ENCODE measurements around the gene CCDC194.

CCDC194 gene

DNA sequence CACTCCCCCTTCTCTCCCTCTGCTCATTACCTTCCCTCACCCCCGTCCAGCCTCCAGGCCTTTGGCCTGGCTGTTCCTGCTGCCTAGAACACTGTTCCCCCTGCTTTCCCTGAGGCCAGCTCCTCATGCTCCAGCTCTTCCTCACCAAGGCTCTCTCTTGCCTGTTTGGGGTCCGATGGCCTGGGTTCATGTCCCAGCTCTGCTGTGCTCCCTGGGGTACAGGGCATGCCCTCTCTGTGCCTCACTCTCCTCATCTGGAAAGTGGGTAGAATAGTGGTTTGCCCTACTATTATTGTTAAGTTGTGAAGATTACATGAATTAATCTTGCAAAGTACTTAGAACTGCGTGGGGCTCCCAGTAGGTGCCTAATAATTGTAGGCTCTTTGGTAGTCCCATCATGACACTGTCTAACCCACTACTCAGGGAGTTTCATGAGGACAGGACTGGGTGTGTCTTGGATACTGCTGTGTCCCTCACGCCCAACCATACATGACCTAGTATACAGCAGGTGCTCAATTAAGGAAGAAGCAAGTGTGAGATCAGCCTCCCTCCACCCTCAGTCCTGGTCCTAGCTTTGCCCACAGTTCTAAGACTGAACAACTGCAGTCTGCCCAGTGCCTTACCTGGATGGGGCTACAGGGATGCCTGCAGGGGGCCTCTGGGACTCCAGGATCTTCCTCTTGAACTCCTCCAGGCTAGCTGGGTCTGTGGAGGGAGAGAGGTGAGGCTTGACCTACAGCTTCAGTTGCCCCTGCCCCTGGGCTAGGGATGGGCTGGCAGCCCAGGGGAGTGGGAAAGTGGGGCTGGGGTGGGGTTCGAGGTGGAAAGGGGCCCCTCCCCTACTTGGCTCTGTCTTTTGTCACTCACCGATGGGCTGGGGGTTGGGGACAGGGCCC, 33.8 kb downstream of the CCDC194 start:
- H3K27me3 Mint-ChIP-seq (ENCODE audit: low read depth) = no peaks in the 10 kb centered on the region
- H3K9me3 Mint-ChIP-seq = no peaks in the 10 kb centered on the region
- TF ChIP-seq CTCF (IDR thresholded peaks at IDR 0.05; ENCODE audit: unreplicated experiment in 3 of 3) = no peak
- H3K4me1 Mint-ChIP-seq = no peaks in the 10 kb centered on the region
- no peak overlapping the region for H3K4me3 Mint-ChIP-seq
- H3K27ac Mint-ChIP-seq = no peak overlapping the region
- peaks cover 7% of the 10 kb centered on the region for H3K36me3 Mint-ChIP-seq (ENCODE audit: low read depth)

GRCh38 chr19:17358395-17358794, 35.6 kb downstream of the CCDC194 start:
- Mint-ChIP-seq H3K4me1 (no peaks in the 10 kb centered on the region), H3K4me3 (no peak overlapping the region), H3K27me3 (ENCODE audit: low read depth) (no peaks in the 10 kb centered on the region), H3K36me3 (ENCODE audit: low read depth) (peaks cover 3% of the 10 kb centered on the region), H3K9me3 (no peaks in the 10 kb centered on the region), H3K27ac (no peak overlapping the region)
- TF ChIP-seq CTCF (IDR thresholded peaks at IDR 0.05; ENCODE audit: unreplicated experiment in 3 of 3) = no peak

DNA sequence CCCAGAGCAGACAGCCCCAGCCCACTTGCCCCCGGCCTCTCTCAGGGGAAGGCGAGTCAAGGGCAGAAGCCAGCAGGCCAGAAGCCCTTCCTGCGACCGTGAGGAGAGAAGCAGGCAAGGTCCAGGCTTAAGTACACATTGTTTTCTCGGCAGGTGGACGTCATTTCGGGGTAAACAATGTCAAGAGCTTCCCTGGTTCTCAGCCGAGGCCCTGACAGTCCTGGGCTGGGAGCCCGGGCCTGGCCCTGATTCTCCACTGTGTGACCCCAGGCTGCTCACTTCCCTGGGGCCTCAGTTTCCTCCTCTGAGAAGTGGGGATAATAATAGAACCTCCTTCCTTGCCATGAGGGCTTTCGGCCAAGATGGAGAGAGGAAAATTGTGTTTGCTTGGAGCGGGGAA, 36.3 kb downstream of the CCDC194 start:
- TF ChIP-seq CTCF (IDR thresholded peaks at IDR 0.05; ENCODE audit: unreplicated experiment in 3 of 3) = no peak
- no peak overlapping the region for H3K4me3 Mint-ChIP-seq
- H3K36me3 Mint-ChIP-seq (ENCODE audit: low read depth) = peaks cover 3% of the 10 kb centered on the region
- H3K27me3 Mint-ChIP-seq (ENCODE audit: low read depth) = no peaks in the 10 kb centered on the region
- H3K9me3 Mint-ChIP-seq = no peaks in the 10 kb centered on the region
- no peaks in the 10 kb centered on the region for H3K4me1 Mint-ChIP-seq
- no peak overlapping the region for H3K27ac Mint-ChIP-seq

- Mint-ChIP-seq H3K36me3 (ENCODE audit: low read depth) (peaks cover 3% of the 10 kb centered on the region), H3K9me3 (no peaks in the 10 kb centered on the region), H3K4me3 (no peak overlapping the region), H3K27ac (no peak overlapping the region), H3K27me3 (ENCODE audit: low read depth) (no peaks in the 10 kb centered on the region), H3K4me1 (no peaks in the 10 kb centered on the region)
- TF ChIP-seq CTCF (IDR thresholded peaks at IDR 0.05; ENCODE audit: unreplicated experiment in 3 of 3) = no peak
Observed at GRCh38 chr19:17357078-17357666, 36.8 kb downstream of the CCDC194 start.

- TF ChIP-seq CTCF (IDR thresholded peaks at IDR 0.05; ENCODE audit: unreplicated experiment in 3 of 3) = no peak
- no peaks in the 10 kb centered on the region for H3K27me3 Mint-ChIP-seq (ENCODE audit: low read depth)
- peak overlapping the region; percentile 6 to 54 (median 42) for H3K27ac Mint-ChIP-seq
- H3K36me3 Mint-ChIP-seq (ENCODE audit: low read depth) = no peaks in the 10 kb centered on the region
- no peaks in the 10 kb centered on the region for H3K9me3 Mint-ChIP-seq
- H3K4me1 Mint-ChIP-seq = peaks cover 7% of the 10 kb centered on the region
- H3K4me3 Mint-ChIP-seq = no peak overlapping the region
Observed at GRCh38 chr19:17353386-17353785, 40.6 kb downstream of the CCDC194 start.

Data from nephron (organoid).